Vagina (tissue), 2 donors: Measurements from ENCODE around the gene HMGXB3.

Experiments
- POLR2A ChIP-seq, 2 donors: fragments of 450-650 bp; IDR thresholded peaks; one replicate each; pipeline ENCODE4 v1.6.1; 2017; ENCODE audit warnings: antibody characterized with exemption in 2 of 2, mild to moderate bottlenecking in 2 of 2, moderate library complexity in 2 of 2
- TF ChIP-seq, protein P1 (sequence below), 3 experiments: fragments of 450-650 bp in 2 of 3; fragments of 200-600 bp in 1 of 3; sonication (generic) in 1 of 3; IDR thresholded peaks; one replicate each; pipeline ENCODE4 v1.5.1; 2017 to 2019; ENCODE audit warnings: antibody characterized with exemption in 3 of 3, mild to moderate bottlenecking in 2 of 3, moderate library complexity in 2 of 3

DNA sequence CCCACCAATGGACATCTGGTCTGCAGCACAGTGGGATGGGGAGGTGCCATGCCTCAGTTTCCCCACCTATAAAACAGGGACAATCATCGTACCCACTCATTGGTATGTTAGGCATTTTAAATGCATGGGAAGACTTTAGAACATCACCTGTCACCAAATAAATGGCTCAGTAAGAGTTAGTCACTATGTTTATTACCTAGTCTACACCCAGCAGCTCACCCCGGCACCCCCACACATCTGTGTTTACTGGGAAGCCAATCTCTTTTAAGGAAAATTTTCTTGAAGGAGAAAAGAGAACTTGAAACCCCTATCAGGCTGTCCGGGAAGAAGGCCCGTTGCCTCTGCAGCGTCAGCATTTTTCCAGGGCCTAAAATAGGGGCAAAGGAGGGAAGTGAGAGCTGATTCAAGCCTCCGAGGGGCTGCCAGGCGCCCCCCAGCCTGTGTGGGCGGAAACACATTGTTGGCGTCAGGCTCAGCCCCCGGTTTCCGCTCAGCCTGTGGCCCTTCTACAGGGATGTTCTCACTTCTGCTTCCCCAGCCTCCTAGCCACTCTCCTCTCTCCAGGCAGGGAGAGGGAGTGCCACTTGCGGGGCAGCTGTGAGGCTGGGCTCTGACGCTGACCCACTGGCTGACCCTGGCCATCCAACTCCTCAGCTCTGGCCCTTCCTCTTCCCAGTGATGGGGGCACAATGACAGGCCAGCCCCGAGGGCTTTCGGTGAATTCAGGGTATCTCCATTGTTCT is 81.2 kb downstream of the HMGXB3 start:
- TF ChIP-seq, protein P1, sequence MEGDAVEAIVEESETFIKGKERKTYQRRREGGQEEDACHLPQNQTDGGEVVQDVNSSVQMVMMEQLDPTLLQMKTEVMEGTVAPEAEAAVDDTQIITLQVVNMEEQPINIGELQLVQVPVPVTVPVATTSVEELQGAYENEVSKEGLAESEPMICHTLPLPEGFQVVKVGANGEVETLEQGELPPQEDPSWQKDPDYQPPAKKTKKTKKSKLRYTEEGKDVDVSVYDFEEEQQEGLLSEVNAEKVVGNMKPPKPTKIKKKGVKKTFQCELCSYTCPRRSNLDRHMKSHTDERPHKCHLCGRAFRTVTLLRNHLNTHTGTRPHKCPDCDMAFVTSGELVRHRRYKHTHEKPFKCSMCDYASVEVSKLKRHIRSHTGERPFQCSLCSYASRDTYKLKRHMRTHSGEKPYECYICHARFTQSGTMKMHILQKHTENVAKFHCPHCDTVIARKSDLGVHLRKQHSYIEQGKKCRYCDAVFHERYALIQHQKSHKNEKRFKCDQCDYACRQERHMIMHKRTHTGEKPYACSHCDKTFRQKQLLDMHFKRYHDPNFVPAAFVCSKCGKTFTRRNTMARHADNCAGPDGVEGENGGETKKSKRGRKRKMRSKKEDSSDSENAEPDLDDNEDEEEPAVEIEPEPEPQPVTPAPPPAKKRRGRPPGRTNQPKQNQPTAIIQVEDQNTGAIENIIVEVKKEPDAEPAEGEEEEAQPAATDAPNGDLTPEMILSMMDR (IDR thresholded peaks at IDR 0.05), result no peak
- TF ChIP-seq POLR2A (IDR thresholded peaks at IDR 0.05), result no peak
